HepG2 (cell line): ENCODE measurements around the gene HOXA9. TPM values are rescaled to one million over a fixed set of nuclear protein-coding genes. Genes with fewer than 3 reads are reported as not detected.
A peak's percentile ranks its signal among the peaks of the same experiment; 100 is the strongest.

ENCODE experiments used
- ATAC-seq: fragments of 200-7000 bp; cut with Tn5 transposase; 3 replicates; pipeline ENCODE4 v1.9.1; 2020; ENCODE audit warnings: mild to moderate bottlenecking, moderate library complexity
- BruUV-seq: library from RNA; stranded (reverse); fragments of 400-500 nt; replicated peaks from 2 replicates; lab custom pipeline; 2021; lab: Mats Ljungman, UMichigan
- CTCF ChIA-PET: fragments of 300-600 bp; formaldehyde crosslinking; extraction: SDS; loops from one replicate; lab custom pipeline; 2021; ENCODE audit warnings: low total read pairs, inconsistent platforms, low intra/inter-chr PET ratio; lab: Yijun Ruan, JAX
- POLR2A ChIA-PET: fragments of 350-600 bp; sonication (Branson Sonifier 250); formaldehyde crosslinking; loops from one replicate; lab custom pipeline; 2020; ENCODE audit warnings: antibody characterized with exemption, inconsistent platforms; lab: Yijun Ruan, JAX
- DNase-seq: peaks from one replicate; pipeline ENCODE4 v3.0.0-alpha.2; 2015; ENCODE audit warnings: low spot score
- FAIRE-seq: peaks from 3 replicates; lab custom pipeline; 2011; peaks lifted over from hg19 to GRCh38; lab: Jason Lieb, UNC
- H2AFZ ChIP-seq: one replicate; pipeline ENCODE4 v1.6.1; 2011; ENCODE audit warnings: low read length, inconsistent platforms
- H3K27ac ChIP-seq: fragments of 300-600 bp; 3 replicates; pipeline ENCODE4 v1.8.0; 2011; ENCODE audit warnings: mixed run types, mild to moderate bottlenecking, mixed read lengths, low read length, inconsistent platforms; ENCODE audit not compliant: insufficient read depth; ENCODE audit errors: extremely low read length
- H3K27me3 ChIP-seq, 2 experiments: fragments of 200-600 bp in 1 of 2; 2 replicates in 1 of 2; 3 replicates in 1 of 2; pipeline versions ENCODE4 v1.6.0 to v1.8.0; 2011; ENCODE audit warnings: low read length in 2 of 2, mild to moderate bottlenecking in 2 of 2, moderate library complexity in 2 of 2, inconsistent platforms in 1 of 2; ENCODE audit not compliant: insufficient read depth in 2 of 2, control insufficient read depth in 1 of 2
- H3K36me3 ChIP-seq, 2 experiments: fragments of 200-600 bp in 1 of 2; replicated peaks in 1 of 2; 2 replicates in 1 of 2; 3 replicates in 1 of 2; pipeline versions ENCODE4 v1.5.1 to v1.8.0; 2011; ENCODE audit warnings: low read length in 2 of 2, inconsistent platforms in 1 of 2; ENCODE audit not compliant: insufficient read depth in 2 of 2, control insufficient read depth in 1 of 2
- H3K4me1 ChIP-seq: 2 replicates; pipeline ENCODE4 v1.5.1; 2012; ENCODE audit warnings: low read length, inconsistent platforms; ENCODE audit not compliant: insufficient read depth
- H3K4me2 ChIP-seq: 2 replicates; pipeline ENCODE4 v1.6.0; 2011; ENCODE audit warnings: low read depth, low read length, inconsistent platforms
- H3K4me3 ChIP-seq, 3 experiments: fragments of 200-600 bp in 1 of 3; sonication (generic), shearing (Covaris generic) in 1 of 3; replicated peaks in 1 of 3; 2 replicates each; pipeline ENCODE4 v1.5.1; 2011 to 2016; ENCODE audit warnings: low read length in 3 of 3, inconsistent platforms in 2 of 3, low read depth in 2 of 3, mild to moderate bottlenecking in 2 of 3, control low read depth in 1 of 3, mixed read lengths in 1 of 3; ENCODE audit not compliant: insufficient read depth in 1 of 3
- H3K79me2 ChIP-seq: one replicate; pipeline ENCODE4 v1.6.1; 2011; ENCODE audit warnings: low read length, inconsistent platforms; ENCODE audit not compliant: insufficient read depth
- H3K9ac ChIP-seq: 2 replicates; pipeline ENCODE4 v1.6.0; 2011; ENCODE audit warnings: mild to moderate bottlenecking, low read depth, low read length, inconsistent platforms; ENCODE audit not compliant: insufficient read depth
- H3K9me3 ChIP-seq: 2 replicates; pipeline ENCODE4 v1.5.1; 2012; ENCODE audit warnings: mild to moderate bottlenecking, low read length
- H4K20me1 ChIP-seq: 2 replicates; pipeline ENCODE4 v1.6.0; 2011; ENCODE audit warnings: inconsistent platforms, mild to moderate bottlenecking, low read length, moderate library complexity; ENCODE audit not compliant: insufficient read depth
- FOSL2 ChIP-seq: sonication (generic); formaldehyde crosslinking; IDR thresholded peaks from 2 replicates; pipeline ENCODE4 v1.4.0; 2020; ENCODE audit warnings: missing genetic modification reagents
- FOXK1 ChIP-seq: sonication (generic); formaldehyde crosslinking; IDR thresholded peaks from 2 replicates; pipeline ENCODE4 v1.4.0; 2020; ENCODE audit warnings: low read depth, missing genetic modification reagents, borderline replicate concordance
- HDAC2 ChIP-seq: sonication (generic); formaldehyde crosslinking; IDR thresholded peaks from 2 replicates; pipeline ENCODE4 v1.4.0; 2020; ENCODE audit warnings: missing genetic modification reagents
- HNRNPUL1 ChIP-seq: fragments of 200-400 bp; formaldehyde crosslinking; IDR thresholded peaks from 2 replicates; pipeline ENCODE4 v1.6.1; 2017; ENCODE audit warnings: low read depth, mild to moderate bottlenecking, low read length, moderate library complexity
- MIXL1 ChIP-seq: IDR thresholded peaks from 2 replicates; pipeline ENCODE4 v1.6.1; 2016
- ONECUT2 ChIP-seq: sonication (generic); formaldehyde crosslinking; IDR thresholded peaks from 2 replicates; pipeline ENCODE4 v1.4.0; 2020; ENCODE audit warnings: missing genetic modification reagents
- POLR2G ChIP-seq: fragments of 200-400 bp; formaldehyde crosslinking; IDR thresholded peaks from 2 replicates; pipeline ENCODE4 v1.6.1; 2018; ENCODE audit warnings: mild to moderate bottlenecking, low read depth, low read length, moderate library complexity
- PRPF4 ChIP-seq: fragments of 200-400 bp; formaldehyde crosslinking; IDR thresholded peaks from 2 replicates; pipeline ENCODE4 v1.6.1; 2016; ENCODE audit warnings: low read length, low read depth; ENCODE audit not compliant: poor library complexity, severe bottlenecking
- SP4 ChIP-seq: sonication (generic); formaldehyde crosslinking; IDR thresholded peaks from 2 replicates; pipeline ENCODE4 v1.8.1; 2023; ENCODE audit warnings: mild to moderate bottlenecking, missing genetic modification reagents
- WGBS: methylation state at CpG from one replicate; pipeline ENCODE4 v1.1.6; 2017; ENCODE audit warnings: low lambda C conversion rate; 5-methylcytosine and 5-hydroxymethylcytosine counted together
- in situ Hi-C: cut with HindIII; loops from 2 replicates; pipeline ENCODE4 v1.10.0; 2017; ENCODE audit warnings: low pct_unique_long_range_greater_than_20kb; ENCODE audit not compliant: extremely low pct_ligation_motif_present
- intact Hi-C: fragments of 100-400 bp; cut with micrococcal nuclease; formaldehyde crosslinking; loops from one replicate; pipeline ENCODE4 v1.10.0; 2022; ENCODE audit not compliant: unreplicated experiment
- polyA plus RNA-seq, 8 experiments: library from polyadenylated mRNA; depleted of rRNA in 3 of 8; stranded (reverse) in 7 of 8; unstranded in 1 of 8; fragments of >200 nt; fragmentation: Illumina TruSeq in 4 of 8; extraction: Trizol in 4 of 8; gene quantifications; 2 replicates each; pipeline versions ENCODE4 v1.2.1 to v1.2.3, GENCODE V29; 2011 to 2016; ENCODE audit warnings: low read depth in 4 of 8, missing spikeins in 1 of 8, mixed read lengths in 1 of 8; ENCODE audit not compliant: insufficient read depth in 1 of 8
- total RNA-seq, 5 experiments: library from RNA; depleted of rRNA; stranded (reverse); fragments of >200 nt; fragmentation: Illumina TruSeq; extraction: Trizol; gene quantifications; 2 replicates each; pipeline ENCODE4 v1.2.3, GENCODE V29; 2016; ENCODE audit warnings: low read depth in 1 of 5
- TF ChIP-seq, protein P1 (sequence below): sonication (generic); formaldehyde crosslinking; conservative IDR thresholded peaks from 2 replicates; pipeline ENCODE4 v1.4.0; 2020; ENCODE audit warnings: mild to moderate bottlenecking, missing genetic modification reagents, moderate library complexity
- TF ChIP-seq, protein P2 (sequence below): sonication (generic); formaldehyde crosslinking; IDR thresholded peaks from 2 replicates; pipeline ENCODE4 v1.5.0; 2020; ENCODE audit warnings: mild to moderate bottlenecking, missing genetic modification reagents, moderate library complexity

Gene HOXA9
- total and polyA plus RNA-seq, 2 of the 13 experiments (the other 11 are each of a cell fraction or from before 2014, with no cell fraction given): not detected

DNA sequence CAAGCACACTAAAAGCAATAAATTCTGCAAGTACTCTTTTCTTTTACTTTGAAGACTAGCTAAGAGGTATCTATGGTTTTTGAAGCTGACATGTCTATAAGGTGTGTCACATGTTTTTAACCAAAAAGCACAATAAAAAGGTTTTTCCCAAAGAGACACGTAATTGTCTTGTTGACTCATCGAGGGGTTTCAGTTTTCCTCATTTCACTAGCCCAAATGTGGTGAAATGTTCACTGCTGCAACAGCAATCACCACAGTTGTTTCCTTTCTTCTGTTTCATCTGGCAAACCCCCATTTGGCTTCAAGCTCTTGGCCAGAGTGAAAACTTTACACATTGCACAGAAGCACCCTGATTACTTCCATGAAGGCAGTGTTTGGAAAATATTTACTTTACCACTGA lies 30.9 kb downstream of the HOXA9 start:
- no peaks in the 10 kb centered on the region for H4K20me1 ChIP-seq
- peak overlapping the region in 1 of 3 experiments; percentile 23; a peak in 2 of 6 replicates for H3K4me3 ChIP-seq
- FAIRE-seq (peak; percentile 42), ATAC-seq (no peak), DNase-seq (peak; percentile 40)
- H3K36me3 ChIP-seq: no peaks in the 10 kb centered on the region
- H3K4me1 ChIP-seq: peaks cover 66% of the 10 kb centered on the region
- H3K4me2 ChIP-seq: peak overlapping the region; percentile 76
- H3K27me3 ChIP-seq: no peaks in the 10 kb centered on the region
- H2AFZ ChIP-seq: no peak overlapping the region
- no TSS peak for BruUV-seq
- no peak overlapping the region; the same call in 1 of the 2 replicates for H3K9ac ChIP-seq
- no peaks in the 10 kb centered on the region for H3K79me2 ChIP-seq
- TF ChIP-seq FOXK1: no peak
- TF ChIP-seq FOSL2: 0 out of 2 replicates have a peak, but pooled peaks have one; percentile 14
- intact Hi-C loops (loop anchor here (5.0 kb wide), 1 partner anchor 167 kb away; no protein-coding TSS in a partner anchor), in situ Hi-C loops (no loop called here)
- H3K9me3 ChIP-seq: no peaks in the 10 kb centered on the region
- CTCF ChIA-PET: interaction anchor here (0.8 kb wide), 1 partner anchor 281 kb away, joined by 4 read pairs; no protein-coding TSS in a partner anchor
- 22% methylated on average over 2 of the region's 2 CpGs for WGBS
- H3K27ac ChIP-seq: peak overlapping the region; percentile 67
- POLR2A ChIA-PET: interaction anchor here (0.8 to 5.0 kb wide), 5 partner anchors 13 to 934 kb away, joined by 3 to 118 read pairs (median 4); partner anchors contain the start of gene SKAP2

DNA sequence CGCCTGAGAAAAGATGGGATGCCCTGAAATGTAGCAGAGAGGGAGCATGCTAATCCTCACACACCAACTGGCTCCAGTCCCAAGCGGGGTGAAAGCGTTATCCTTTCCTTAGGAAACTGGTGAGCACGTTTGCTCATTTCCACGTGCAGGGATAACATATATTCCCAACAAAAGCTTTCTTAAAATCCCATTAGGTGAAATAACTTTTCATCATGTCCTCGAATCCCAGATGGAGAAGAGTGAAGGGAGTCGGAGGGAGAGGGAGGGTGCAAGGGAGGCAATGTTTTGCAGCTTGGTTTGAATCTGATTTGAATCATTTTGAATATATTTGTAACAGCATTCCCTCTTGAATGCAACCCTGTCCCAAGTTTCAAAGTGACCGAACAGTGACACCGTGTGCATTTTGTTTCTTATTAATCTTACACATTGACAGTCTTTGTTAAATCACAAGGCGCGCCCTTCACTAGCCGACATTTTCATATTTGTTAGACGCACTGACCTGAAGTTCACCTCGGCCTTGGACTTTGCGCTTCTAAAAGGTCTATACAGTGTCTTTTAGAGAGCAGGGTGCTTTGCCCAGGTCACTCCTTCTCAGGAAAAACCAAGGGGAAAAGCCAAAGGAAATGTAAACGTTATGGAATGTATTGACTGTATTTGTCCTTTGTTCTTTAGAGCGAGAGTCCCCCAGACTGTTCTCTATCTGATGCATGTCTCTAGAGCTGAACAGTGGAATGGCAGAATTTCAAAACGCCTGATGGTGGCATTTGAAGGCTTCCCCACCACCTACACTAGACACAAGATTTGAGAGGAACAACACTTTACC lies 31.7 kb downstream of the HOXA9 start:
- peak; percentile 54 for ATAC-seq
- intact Hi-C loops (loop anchor here (5.0 kb wide), 1 partner anchor 166 kb away; no protein-coding TSS in a partner anchor), in situ Hi-C loops (no loop called here)
- 20% methylated on average over 18 of the region's 18 CpGs for WGBS
- peak; percentile 94 for DNase-seq
- Histone ChIP-seq H3K9ac (peak overlapping the region; percentile 34), H2AFZ (no peak overlapping the region), H3K79me2 (no peaks in the 10 kb centered on the region), H3K36me3 (no peaks in the 10 kb centered on the region), H3K4me1 (peaks cover 74% of the 10 kb centered on the region), H3K27me3 (no peaks in the 10 kb centered on the region), H3K27ac (peak overlapping the region; percentile 67), H4K20me1 (no peaks in the 10 kb centered on the region), H3K9me3 (no peaks in the 10 kb centered on the region), H3K4me2 (peak overlapping the region; percentile 76), H3K4me3 (peak overlapping the region; percentile 13 to 24 (median 22); a peak in 2 of 6 replicates)
- ChIA-PET POLR2A (interaction anchor here (0.8 to 5.0 kb wide), 6 partner anchors 8 to 934 kb away, joined by 3 to 118 read pairs (median 4); partner anchors contain the start of gene SKAP2), CTCF (interaction anchor here (0.8 kb wide), 1 partner anchor 280 kb away, joined by 4 read pairs; no protein-coding TSS in a partner anchor)
- peak; percentile 81 for FAIRE-seq
- no TSS peak for BruUV-seq
- TF ChIP-seq PRPF4: no peak
- TF ChIP-seq HDAC2 (CRISPR knock-in tag): peak; percentile 21
- TF ChIP-seq ONECUT2 (CRISPR knock-in tag): peak; percentile 56
- TF ChIP-seq MIXL1: no peak
- TF ChIP-seq, protein P1, sequence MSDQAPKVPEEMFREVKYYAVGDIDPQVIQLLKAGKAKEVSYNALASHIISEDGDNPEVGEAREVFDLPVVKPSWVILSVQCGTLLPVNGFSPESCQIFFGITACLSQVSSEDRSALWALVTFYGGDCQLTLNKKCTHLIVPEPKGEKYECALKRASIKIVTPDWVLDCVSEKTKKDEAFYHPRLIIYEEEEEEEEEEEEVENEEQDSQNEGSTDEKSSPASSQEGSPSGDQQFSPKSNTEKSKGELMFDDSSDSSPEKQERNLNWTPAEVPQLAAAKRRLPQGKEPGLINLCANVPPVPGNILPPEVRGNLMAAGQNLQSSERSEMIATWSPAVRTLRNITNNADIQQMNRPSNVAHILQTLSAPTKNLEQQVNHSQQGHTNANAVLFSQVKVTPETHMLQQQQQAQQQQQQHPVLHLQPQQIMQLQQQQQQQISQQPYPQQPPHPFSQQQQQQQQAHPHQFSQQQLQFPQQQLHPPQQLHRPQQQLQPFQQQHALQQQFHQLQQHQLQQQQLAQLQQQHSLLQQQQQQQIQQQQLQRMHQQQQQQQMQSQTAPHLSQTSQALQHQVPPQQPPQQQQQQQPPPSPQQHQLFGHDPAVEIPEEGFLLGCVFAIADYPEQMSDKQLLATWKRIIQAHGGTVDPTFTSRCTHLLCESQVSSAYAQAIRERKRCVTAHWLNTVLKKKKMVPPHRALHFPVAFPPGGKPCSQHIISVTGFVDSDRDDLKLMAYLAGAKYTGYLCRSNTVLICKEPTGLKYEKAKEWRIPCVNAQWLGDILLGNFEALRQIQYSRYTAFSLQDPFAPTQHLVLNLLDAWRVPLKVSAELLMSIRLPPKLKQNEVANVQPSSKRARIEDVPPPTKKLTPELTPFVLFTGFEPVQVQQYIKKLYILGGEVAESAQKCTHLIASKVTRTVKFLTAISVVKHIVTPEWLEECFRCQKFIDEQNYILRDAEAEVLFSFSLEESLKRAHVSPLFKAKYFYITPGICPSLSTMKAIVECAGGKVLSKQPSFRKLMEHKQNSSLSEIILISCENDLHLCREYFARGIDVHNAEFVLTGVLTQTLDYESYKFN (CRISPR knock-in tag): peak; percentile 82
- TF ChIP-seq, protein P2, sequence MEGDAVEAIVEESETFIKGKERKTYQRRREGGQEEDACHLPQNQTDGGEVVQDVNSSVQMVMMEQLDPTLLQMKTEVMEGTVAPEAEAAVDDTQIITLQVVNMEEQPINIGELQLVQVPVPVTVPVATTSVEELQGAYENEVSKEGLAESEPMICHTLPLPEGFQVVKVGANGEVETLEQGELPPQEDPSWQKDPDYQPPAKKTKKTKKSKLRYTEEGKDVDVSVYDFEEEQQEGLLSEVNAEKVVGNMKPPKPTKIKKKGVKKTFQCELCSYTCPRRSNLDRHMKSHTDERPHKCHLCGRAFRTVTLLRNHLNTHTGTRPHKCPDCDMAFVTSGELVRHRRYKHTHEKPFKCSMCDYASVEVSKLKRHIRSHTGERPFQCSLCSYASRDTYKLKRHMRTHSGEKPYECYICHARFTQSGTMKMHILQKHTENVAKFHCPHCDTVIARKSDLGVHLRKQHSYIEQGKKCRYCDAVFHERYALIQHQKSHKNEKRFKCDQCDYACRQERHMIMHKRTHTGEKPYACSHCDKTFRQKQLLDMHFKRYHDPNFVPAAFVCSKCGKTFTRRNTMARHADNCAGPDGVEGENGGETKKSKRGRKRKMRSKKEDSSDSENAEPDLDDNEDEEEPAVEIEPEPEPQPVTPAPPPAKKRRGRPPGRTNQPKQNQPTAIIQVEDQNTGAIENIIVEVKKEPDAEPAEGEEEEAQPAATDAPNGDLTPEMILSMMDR: peak; percentile 42
- TF ChIP-seq HNRNPUL1: no peak
- no peak for TF ChIP-seq POLR2G
- 0 out of 2 replicates have a peak, but pooled peaks have one; percentile 16 for TF ChIP-seq SP4 (CRISPR knock-in tag)
